ENCODE measurements around the gene DNAH3. TPM values are rescaled to one million over a fixed set of nuclear protein-coding genes. Genes with fewer than 3 reads are reported as not detected.
"Not testable (repeated sequence)": the region's sequence is repeated elsewhere in the genome, so short reads cannot be mapped to it uniquely, and the experiment has no call there.

DNAH3 gene
- polyA plus RNA-seq, 3 donors = 0.31 to 1.0 (median 0.46) TPM

GRCh38 chr16:21170116-21170515 lies 19.5 kb upstream of the DNAH3 start:
- not testable (repeated sequence) for DNase-seq (ENCODE audit: extremely low read depth in 1 of 11, low read depth in 9 of 11, low spot score in 4 of 11)

GRCh38 chr16:21169249-21169981 lies 18.8 kb upstream of the DNAH3 start:
- DNase-seq (ENCODE audit: extremely low read depth in 1 of 11, low read depth in 9 of 11, low spot score in 4 of 11) = no peak

GRCh38 chr16:21167929-21168602 lies 17.4 kb upstream of the DNAH3 start:
- no peak for DNase-seq (ENCODE audit: extremely low read depth in 1 of 11, low read depth in 9 of 11, low spot score in 4 of 11)

GRCh38 chr16:21167360-21167759 lies 16.7 kb upstream of the DNAH3 start:
- DNase-seq (ENCODE audit: extremely low read depth in 1 of 11, low read depth in 9 of 11, low spot score in 4 of 11) = no peak

DNA sequence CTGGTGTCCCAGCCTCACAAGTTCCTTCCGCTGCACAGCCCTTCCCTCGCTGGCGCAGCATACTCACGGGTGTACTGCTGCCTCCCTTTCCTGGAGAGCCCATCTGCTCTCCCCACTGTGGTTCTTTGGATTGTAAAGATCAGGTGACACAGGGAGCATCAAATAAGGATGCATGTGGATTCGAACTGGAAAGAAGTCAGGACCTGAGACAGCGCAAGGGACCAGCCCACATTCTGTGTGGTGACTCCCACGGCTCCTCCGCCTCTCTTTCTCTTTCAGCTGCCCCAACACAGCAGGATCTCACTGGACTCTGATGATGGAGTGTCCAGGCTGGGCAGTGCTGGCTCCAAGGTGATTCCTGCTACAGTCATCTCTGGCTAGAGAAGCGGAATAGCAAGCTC lies 15.9 kb upstream of the DNAH3 start:
- no peak for DNase-seq (ENCODE audit: extremely low read depth in 1 of 11, low read depth in 9 of 11, low spot score in 4 of 11)

GRCh38 chr16:21164521-21165168 lies 14.0 kb upstream of the DNAH3 start:
- DNase-seq (ENCODE audit: extremely low read depth in 1 of 11, low read depth in 9 of 11, low spot score in 4 of 11) = no peak

DNA sequence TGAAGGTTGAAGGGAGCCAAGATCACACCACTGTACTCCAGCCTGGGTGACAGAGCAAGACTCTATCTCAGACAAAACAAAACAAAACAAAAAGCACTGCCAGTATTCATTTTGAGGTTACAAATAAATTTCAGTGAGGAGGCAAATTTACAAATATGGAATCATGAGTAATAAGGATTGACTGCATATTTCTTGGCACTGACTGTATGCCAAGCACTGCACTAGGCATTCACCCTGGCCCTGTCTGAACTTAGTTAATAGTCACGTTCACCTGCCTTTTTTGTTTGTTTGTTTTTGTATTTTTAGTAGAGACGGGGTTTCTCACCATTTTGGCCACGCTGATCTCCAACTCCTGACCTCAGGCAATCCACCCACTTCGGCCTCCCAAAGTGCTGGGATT lies 12.9 kb upstream of the DNAH3 start:
- DNase-seq (ENCODE audit: extremely low read depth in 1 of 11, low read depth in 9 of 11, low spot score in 4 of 11) = no peak

- DNase-seq (ENCODE audit: extremely low read depth in 1 of 11, low read depth in 9 of 11, low spot score in 4 of 11) = no peak
Measured at GRCh38 chr16:21162661-21163151, 12.1 kb upstream of the DNAH3 start.

- DNase-seq (ENCODE audit: extremely low read depth in 1 of 11, low read depth in 9 of 11, low spot score in 4 of 11) = no peak
Measured at GRCh38 chr16:21161211-21161610, 10.6 kb upstream of the DNAH3 start.

GRCh38 chr16:21160276-21160675 lies 9.6 kb upstream of the DNAH3 start:
- no peak for DNase-seq (ENCODE audit: extremely low read depth in 1 of 11, low read depth in 9 of 11, low spot score in 4 of 11)

DNA sequence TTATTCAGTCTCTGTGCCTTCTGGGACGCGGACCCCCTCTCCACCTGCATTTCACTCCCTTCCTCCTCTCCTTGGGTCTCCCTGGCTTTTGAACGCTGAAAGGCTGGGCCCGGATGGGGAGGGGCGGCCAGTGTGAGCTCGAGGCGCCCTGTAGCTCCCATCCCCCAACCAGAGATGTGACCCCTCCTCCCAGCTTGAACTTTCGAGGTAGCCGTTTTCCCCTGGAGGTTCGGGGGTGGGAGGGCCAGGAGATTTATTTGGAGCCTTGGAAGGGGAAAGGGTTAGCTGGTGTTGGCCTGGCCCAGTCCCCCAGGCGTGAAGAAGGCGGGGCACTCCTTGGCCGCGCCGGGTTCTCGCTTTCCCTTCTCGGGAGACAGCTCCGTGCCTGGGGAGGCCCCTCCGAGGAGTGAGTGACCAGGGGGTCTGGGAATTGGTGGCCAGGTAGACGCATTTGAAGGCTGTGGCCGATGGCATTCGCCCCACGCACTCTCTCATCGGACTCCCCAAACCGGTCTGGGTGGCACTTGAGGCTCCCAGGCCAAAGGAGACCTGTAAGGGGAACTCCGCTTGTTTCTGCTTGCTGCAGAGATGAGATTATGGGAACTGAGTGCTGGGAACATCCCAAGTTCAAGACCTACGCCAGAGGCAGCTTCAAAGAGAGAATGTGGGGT lies 8.8 kb upstream of the DNAH3 start:
- peak in 2 of 11 donors; percentile 24 to 37 for DNase-seq (ENCODE audit: extremely low read depth in 1 of 11, low read depth in 9 of 11, low spot score in 4 of 11)

- DNase-seq (ENCODE audit: extremely low read depth in 1 of 11, low read depth in 9 of 11, low spot score in 4 of 11) = peak in 9 of 11 donors; percentile 38 to 73 (median 67)
Measured at GRCh38 chr16:21158208-21159110, 7.8 kb upstream of the DNAH3 start, which contains the start of gene LDAF1. Gene LDAF1, plus strand, starts transcription at chr16:21158674. Its CDS starts 2,509 bp downstream, at chr16:21161183.

- DNase-seq (ENCODE audit: extremely low read depth in 1 of 11, low read depth in 9 of 11, low spot score in 4 of 11) = no peak
Measured at GRCh38 chr16:21157632-21158031, 7.0 kb upstream of the DNAH3 start.

DNA sequence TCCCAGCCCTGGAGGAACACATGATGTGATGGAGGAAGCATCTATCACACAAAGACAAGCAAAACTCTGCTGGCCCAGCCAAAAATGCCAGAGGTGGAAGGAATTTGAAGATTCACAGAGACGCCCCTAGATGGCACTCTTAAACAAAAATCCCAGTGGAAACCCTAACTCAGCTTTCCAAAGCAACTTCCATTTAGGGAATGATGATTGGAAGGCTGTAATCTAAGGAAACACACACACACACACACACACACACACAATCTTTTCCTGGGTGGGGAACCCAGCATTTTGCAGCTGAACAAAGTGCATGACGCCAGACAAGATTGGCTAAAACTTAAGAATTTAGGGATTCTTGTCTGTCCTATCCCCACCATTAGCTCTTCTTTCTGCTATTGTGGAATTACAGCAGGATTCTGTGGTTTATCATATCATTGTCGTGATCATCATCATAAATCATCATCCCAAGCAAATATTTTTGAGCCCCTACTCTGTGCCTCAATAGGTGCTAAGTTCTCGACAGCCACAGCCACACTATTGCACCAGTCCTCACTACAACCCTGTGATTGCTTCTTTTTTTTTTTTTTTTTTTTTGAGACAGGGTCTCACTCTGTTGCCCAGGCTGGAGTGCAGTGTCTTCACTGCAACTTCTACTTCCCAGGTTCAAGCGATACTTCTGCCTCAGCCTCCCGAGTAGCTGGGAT lies 6.3 kb upstream of the DNAH3 start:
- DNase-seq (ENCODE audit: extremely low read depth in 1 of 11, low read depth in 9 of 11, low spot score in 4 of 11) = peak in 5 of 11 donors; percentile 23 to 56 (median 42)

- DNase-seq (ENCODE audit: extremely low read depth in 1 of 11, low read depth in 9 of 11, low spot score in 4 of 11) = not testable (repeated sequence)
Measured at GRCh38 chr16:21156011-21156410, 5.4 kb upstream of the DNAH3 start.

DNA sequence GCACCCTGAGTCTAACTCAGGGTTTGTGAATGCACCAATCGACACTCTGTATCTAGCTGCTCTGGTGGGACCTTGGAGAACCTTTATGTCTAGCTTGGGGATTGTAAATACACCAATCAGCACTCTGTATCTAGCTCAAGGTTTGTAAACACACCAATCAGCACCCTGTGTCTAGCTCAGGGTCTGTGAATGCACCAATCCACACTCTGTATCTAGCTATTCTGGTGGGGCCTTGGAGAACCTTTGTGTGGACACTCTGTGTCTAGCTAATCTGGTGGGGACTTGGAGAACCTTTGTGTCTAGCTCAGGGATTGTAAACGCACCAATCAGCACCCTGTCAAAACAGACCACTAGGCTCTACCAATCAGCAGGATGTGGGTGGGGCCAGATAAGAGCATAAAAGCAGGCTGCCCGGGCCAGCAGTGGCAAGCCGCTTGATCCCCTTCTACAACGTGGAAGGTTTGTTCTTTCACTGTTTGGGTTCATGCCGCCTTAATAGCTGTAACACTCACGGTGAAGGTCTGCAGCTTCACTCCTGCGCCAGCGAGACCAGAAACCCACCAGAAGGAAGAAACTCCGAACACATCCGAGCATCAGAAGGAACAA lies 2.6 kb upstream of the DNAH3 start:
- not testable (repeated sequence) for DNase-seq (ENCODE audit: extremely low read depth in 1 of 11, low read depth in 9 of 11, low spot score in 4 of 11)

All from renal cortex interstitium (tissue), 11 donors.